Urinary bladder (tissue), 4 donors: ENCODE results near the gene RGS10. TPM values are rescaled to one million over a fixed set of nuclear protein-coding genes. Genes with fewer than 3 reads are reported as not detected.

Source experiments
- DNase-seq: peaks from one replicate; pipeline ENCODE4 v3.0.0-alpha.2; 2015; ENCODE audit errors: extremely low spot score
- H3K27ac ChIP-seq: one replicate; pipeline ENCODE4 v1.5.1; 2013; ENCODE audit warnings: low read depth, mild to moderate bottlenecking, moderate library complexity
- H3K36me3 ChIP-seq: one replicate; pipeline ENCODE4 v1.6.1; 2013; ENCODE audit warnings: mild to moderate bottlenecking, moderate library complexity; ENCODE audit not compliant: insufficient read depth
- H3K4me1 ChIP-seq: one replicate; pipeline ENCODE4 v1.6.1; 2013; ENCODE audit warnings: mild to moderate bottlenecking, moderate library complexity; ENCODE audit not compliant: insufficient read depth
- H3K4me3 ChIP-seq: one replicate; pipeline ENCODE4 v1.5.1; 2013; ENCODE audit warnings: low read depth, low read length
- WGBS: extraction: QIAGEN DNeasy Blood & Tissue Kit; methylation state at CpG from one replicate; pipeline ENCODE4 v1.1.7; 2013; 5-methylcytosine and 5-hydroxymethylcytosine counted together
- polyA plus RNA-seq: library from polyadenylated mRNA; stranded (reverse); fragments of 200-250 nt; gene quantifications from one replicate; pipeline ENCODE4 v1.2.3, GENCODE V29; 2013
- total RNA-seq: library from RNA; depleted of rRNA; stranded (reverse); fragments of >200 nt; gene quantifications from one replicate; pipeline ENCODE4 v1.2.3, GENCODE V29; 2014
- donor health status: healthy with polysubstance abuse.
- donor health status: healthy.

The RGS10 gene
- total and polyA plus RNA-seq, 2 donors, result 44.8 to 62.4 TPM

GRCh38 chr10:119520283-119520682 is 22.2 kb downstream of the RGS10 start:
- no peak overlapping the region for H3K27ac ChIP-seq
- no peaks in the 10 kb centered on the region for H3K4me1 ChIP-seq
- H3K36me3 ChIP-seq, result no peaks in the 10 kb centered on the region
- no peak overlapping the region for H3K4me3 ChIP-seq
- DNase-seq, result no peak
- WGBS, result 93% methylated on average over 16 of the region's 16 CpGs

DNA sequence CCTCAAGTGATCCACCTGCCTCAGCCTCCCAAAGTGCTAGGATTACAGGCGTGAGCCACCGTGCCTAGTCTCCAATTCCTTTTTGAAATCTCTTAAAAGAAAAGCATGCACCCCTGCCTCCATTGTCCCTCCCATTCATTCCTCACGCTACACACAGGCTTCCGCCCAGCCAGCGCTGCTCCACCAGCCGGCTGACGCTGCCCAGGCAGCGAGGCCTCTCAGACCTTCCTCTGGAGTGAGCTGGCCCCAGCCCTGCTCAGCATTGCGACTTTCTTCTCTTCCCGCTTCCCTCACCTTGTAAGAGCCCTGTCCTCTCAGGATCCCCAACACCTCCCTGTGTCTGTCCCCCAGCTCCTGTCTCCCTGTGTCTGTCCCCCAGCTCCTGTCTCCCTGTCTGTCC is 23.6 kb downstream of the RGS10 start:
- H3K36me3 ChIP-seq, result no peaks in the 10 kb centered on the region

GRCh38 chr10:119518176-119518575 is 24.3 kb downstream of the RGS10 start:
- Histone ChIP-seq H3K36me3 (no peaks in the 10 kb centered on the region), H3K4me1 (no peaks in the 10 kb centered on the region), H3K4me3 (no peak overlapping the region), H3K27ac (peak overlapping the region; percentile 54)
- DNase-seq, result no peak
- 89% methylated on average over 9 of the region's 9 CpGs for WGBS

More for the DNA sequence above, 23.6 kb downstream of the RGS10 start:
- Histone ChIP-seq H3K27ac (no peak overlapping the region), H3K4me1 (no peaks in the 10 kb centered on the region), H3K4me3 (no peak overlapping the region)
- WGBS, result 83% methylated on average over 10 of the region's 10 CpGs
- no peak for DNase-seq

DNA sequence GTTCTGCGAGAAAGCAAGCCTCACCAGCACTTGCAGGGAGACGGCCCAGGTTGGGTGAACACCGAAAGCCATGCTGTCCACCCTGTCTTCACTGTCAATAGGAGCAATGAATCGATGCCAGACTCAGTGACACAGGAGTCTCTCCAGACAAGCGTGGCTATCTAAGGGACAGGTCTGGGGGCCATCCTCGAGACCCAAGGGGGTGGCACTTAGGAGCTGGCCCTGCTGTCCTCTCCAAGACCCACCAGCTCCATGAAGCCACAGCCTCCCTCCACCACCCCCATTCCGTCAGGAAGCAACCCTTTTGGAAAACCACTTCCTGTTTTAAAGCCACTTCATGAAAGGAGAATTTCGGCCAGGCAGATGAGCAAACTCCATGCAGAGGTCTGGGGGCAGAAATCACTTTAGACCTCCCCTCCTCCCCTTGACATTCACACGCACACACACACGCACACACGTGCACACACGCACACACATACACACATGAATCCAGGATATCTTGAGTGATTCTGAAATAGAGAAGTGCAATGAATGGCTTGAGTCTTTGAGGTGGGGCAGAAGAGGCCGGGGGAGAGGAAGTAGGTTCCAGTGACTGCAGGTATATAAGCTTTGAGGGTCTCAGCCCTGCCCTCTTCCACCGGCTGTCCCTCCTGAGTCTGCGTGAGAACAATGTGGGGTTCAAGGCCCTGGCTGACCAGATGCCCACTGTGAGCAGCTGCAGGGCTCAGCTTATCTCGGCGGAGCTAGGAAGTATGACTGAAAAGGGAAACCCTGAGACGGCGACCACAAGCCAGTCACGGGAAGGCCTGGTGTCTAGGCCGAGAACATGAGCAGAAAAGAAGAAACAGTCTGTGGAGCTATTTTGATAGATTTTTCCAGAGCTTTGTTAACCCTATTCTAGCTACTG is 25.0 kb downstream of the RGS10 start:
- DNase-seq, result no peak
- WGBS, result 80% methylated on average over 21 of the region's 21 CpGs
- no peaks in the 10 kb centered on the region for H3K4me1 ChIP-seq
- no peaks in the 10 kb centered on the region for H3K36me3 ChIP-seq
- no peak overlapping the region for H3K4me3 ChIP-seq
- no peak overlapping the region for H3K27ac ChIP-seq

- 67% methylated on average over 21 of the region's 21 CpGs for WGBS
- Histone ChIP-seq H3K36me3 (no peaks in the 10 kb centered on the region), H3K27ac (no peak overlapping the region)
Observed at GRCh38 chr10:119516381-119517234, 25.9 kb downstream of the RGS10 start.

DNA sequence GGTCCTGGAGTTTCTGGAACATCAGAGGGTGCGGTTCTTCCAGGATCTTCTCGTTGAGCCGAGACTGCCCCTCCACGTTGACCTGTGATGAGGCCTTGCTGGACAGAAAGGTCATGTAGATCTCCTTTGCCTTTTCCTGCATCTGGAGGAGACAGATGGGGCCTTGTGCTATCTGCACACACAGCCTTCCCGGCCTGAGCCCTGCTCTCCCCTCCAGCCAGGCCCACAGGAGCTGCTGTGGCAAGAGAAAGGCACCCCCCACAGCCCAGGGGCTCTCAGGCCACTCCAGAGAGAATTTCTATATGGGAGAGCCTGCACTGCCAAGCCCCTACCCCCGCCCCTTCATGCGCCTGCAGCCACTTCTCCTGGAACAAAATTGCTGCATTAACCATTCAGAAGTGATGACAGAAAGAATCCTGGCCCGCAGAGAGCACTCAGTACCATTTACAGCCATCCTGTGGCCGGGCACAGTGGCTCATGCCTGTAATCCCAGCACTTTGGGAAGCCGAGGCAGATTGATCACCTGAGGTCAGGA is 26.9 kb downstream of the RGS10 start:
- Histone ChIP-seq H3K4me1 (no peaks in the 10 kb centered on the region), H3K36me3 (no peaks in the 10 kb centered on the region)
- WGBS, result 85% methylated on average over 10 of the region's 10 CpGs

More at GRCh38 chr10:119516381-119517234, 25.9 kb downstream of the RGS10 start:
- no peak for DNase-seq
- H3K4me3 ChIP-seq, result no peak overlapping the region
- H3K4me1 ChIP-seq, result no peaks in the 10 kb centered on the region

DNA sequence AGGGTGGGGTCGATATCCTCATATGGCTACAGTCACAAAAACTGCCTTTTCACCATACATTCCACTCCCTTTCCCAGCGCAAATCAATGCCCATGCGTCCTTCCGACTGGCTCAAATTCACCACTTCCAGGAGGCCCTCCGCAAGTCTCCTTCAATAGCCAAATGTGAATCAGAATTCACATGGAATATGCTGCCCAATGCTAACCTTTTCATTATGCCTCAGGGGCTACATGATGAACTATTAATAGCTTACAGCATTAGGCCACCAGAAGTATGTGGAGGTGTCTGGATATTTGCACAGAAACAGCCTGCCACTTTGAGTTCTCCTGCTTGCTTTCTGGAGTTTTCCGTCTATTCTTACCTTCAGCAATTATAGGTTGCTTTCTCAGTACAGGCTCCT is 27.7 kb downstream of the RGS10 start:
- Histone ChIP-seq H3K4me1 (no peaks in the 10 kb centered on the region), H3K36me3 (no peaks in the 10 kb centered on the region), H3K4me3 (no peak overlapping the region), H3K27ac (no peak overlapping the region)
- DNase-seq, result no peak
- WGBS, result 97% methylated on average over 6 of the region's 6 CpGs

More for the DNA sequence above, 26.9 kb downstream of the RGS10 start:
- no peak overlapping the region for H3K4me3 ChIP-seq
- no peak overlapping the region for H3K27ac ChIP-seq
- DNase-seq, result no peak

- DNase-seq, result no peak
Observed at GRCh38 chr10:119511828-119512515, 30.5 kb downstream of the RGS10 start.

DNA sequence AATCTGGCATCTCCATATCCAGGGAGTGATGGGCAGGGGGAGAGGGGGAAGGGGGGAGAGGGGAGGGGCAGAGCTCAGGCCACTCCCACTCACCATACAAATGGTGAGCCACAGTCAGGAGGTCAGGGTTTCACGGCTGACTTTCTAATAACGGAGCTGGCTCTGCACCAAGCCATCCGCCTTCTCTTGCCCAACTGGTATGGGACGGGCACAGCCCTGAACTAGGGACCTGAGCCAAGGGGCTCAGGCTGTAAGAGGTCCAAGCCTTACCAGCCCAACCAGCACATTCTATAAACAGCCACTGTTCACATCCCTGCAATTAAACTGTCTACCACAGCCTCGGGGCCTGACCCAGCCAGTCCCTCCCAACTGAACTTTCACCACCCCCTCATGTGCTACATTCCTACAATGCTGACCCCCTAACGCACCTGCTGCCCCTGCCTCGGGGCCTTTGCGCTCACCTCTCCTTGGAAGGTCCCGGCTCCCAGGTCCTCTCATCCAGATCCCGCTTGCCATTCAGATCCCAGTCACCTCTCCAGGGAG is 32.5 kb downstream of the RGS10 start:
- H3K4me3 ChIP-seq, result no peak overlapping the region
- DNase-seq, result no peak
- WGBS, result 67% methylated on average over 10 of the region's 10 CpGs
- H3K4me1 ChIP-seq, result no peaks in the 10 kb centered on the region
- no peaks in the 10 kb centered on the region for H3K36me3 ChIP-seq
- no peak overlapping the region for H3K27ac ChIP-seq

More at GRCh38 chr10:119511828-119512515, 30.5 kb downstream of the RGS10 start:
- Histone ChIP-seq H3K36me3 (no peaks in the 10 kb centered on the region), H3K27ac (no peak overlapping the region), H3K4me3 (no peak overlapping the region), H3K4me1 (no peaks in the 10 kb centered on the region)
- WGBS, result 86% methylated on average over 19 of the region's 19 CpGs

GRCh38 chr10:119507115-119507514 is 35.4 kb downstream of the RGS10 start:
- 96% methylated on average over 5 of the region's 5 CpGs for WGBS
- Histone ChIP-seq H3K27ac (no peak overlapping the region), H3K4me3 (no peak overlapping the region), H3K4me1 (no peaks in the 10 kb centered on the region), H3K36me3 (no peaks in the 10 kb centered on the region)
- DNase-seq, result no peak

DNA sequence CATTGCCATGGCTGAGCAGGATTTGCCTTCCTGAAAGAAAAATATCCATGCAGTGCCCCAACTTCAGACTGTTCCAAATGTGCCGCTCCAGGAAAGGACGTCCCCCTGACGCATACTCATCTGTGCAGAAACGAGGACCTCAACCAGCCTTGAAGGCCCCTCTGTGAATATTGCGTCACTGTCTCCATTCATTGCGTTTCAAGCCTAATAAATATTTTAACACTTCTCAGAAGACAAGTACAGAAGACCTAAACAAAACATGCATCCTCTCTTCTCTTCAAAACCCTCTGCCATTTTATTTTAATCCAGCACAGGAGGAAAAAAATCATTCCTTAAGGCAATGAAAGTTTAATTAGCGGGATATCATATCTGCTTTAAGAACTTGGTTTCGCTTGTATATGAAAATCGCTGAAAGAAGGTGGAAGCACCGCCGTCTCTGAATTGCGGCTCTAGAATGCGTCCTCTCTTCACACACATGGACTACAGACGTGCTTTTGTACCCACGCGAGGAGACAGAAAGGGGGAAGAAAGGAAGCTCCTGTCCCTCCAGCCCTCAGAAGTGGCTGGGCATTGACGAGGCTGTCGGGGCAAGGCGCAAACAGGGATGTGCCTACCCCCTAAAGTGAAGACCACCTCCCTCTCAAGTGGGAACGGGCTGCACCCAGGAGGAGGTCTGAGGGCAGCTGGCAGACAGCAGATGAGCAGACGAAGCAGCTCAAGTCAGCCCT is 36.8 kb downstream of the RGS10 start:
- Histone ChIP-seq H3K36me3 (no peaks in the 10 kb centered on the region), H3K4me3 (no peak overlapping the region), H3K4me1 (no peaks in the 10 kb centered on the region), H3K27ac (no peak overlapping the region)
- DNase-seq, result no peak
- 72% methylated on average over 21 of the region's 21 CpGs for WGBS

- Histone ChIP-seq H3K36me3 (no peaks in the 10 kb centered on the region), H3K4me1 (no peaks in the 10 kb centered on the region), H3K4me3 (no peak overlapping the region), H3K27ac (no peak overlapping the region)
- DNase-seq, result no peak
- WGBS, result 24% methylated on average over 12 of the region's 12 CpGs
Observed at GRCh38 chr10:119505131-119505551, 37.4 kb downstream of the RGS10 start.
